OCI-LY3 (cell line): ENCODE measurements around the gene TBCK.

ENCODE experiments used
- H2AFZ ChIP-seq: fragments of 200-600, 300-600 bp; shearing (Covaris generic); 2 replicates; pipeline ENCODE4 v1.6.0; 2014; ENCODE audit warnings: antibody characterized with exemption, low read depth, low read length
- H3K27ac ChIP-seq: fragments of 200-600, 300-600 bp; sonication (generic); 2 replicates; pipeline ENCODE4 v1.5.1; 2014; ENCODE audit warnings: mild to moderate bottlenecking, low read length, moderate library complexity, mixed read lengths
- H3K27me3 ChIP-seq: fragments of 200-600, 300-600 bp; sonication (generic); 2 replicates; pipeline ENCODE4 v1.6.1; 2014; ENCODE audit warnings: low read depth, low read length, mixed read lengths
- H3K36me3 ChIP-seq: fragments of 200-600, 300-600 bp; sonication (generic); replicated peaks from 2 replicates; pipeline ENCODE3; 2014; ENCODE audit warnings: low read depth, low read length, mixed read lengths
- H3K4me1 ChIP-seq: fragments of 300-600, 200-600 bp; sonication (generic); 2 replicates; pipeline ENCODE4 v1.6.1; 2014; ENCODE audit warnings: low read length, mixed read lengths
- H3K4me2 ChIP-seq: fragments of 200-600, 300-600 bp; sonication (generic); 2 replicates; pipeline ENCODE4 v1.6.1; 2014; ENCODE audit warnings: low read length, mixed read lengths
- H3K4me3 ChIP-seq: fragments of 300-600, 200-600 bp; sonication (generic); 2 replicates; pipeline ENCODE4 v1.5.1; 2014; ENCODE audit warnings: antibody characterized with exemption, mild to moderate bottlenecking, low read length, moderate library complexity
- H3K79me2 ChIP-seq: fragments of 300-600, 200-600 bp; shearing (Covaris generic); 2 replicates; pipeline ENCODE4 v1.6.1; 2014; ENCODE audit warnings: mild to moderate bottlenecking, low read length, mixed read lengths
- H3K9ac ChIP-seq: fragments of 300-600, 200-600 bp; shearing (Covaris generic); 2 replicates; pipeline ENCODE4 v1.6.0; 2014; ENCODE audit warnings: mild to moderate bottlenecking, low read length, moderate library complexity
- H3K9me3 ChIP-seq: fragments of 200-600, 300-600 bp; shearing (Covaris generic); 2 replicates; pipeline ENCODE4 v1.6.1; 2014; ENCODE audit warnings: low read length, mixed read lengths; ENCODE audit not compliant: insufficient read depth
- H4K20me1 ChIP-seq: fragments of 200-600, 300-600 bp; sonication (generic); 2 replicates; pipeline ENCODE4 v1.6.1; 2016; ENCODE audit warnings: low read length, mixed read lengths; ENCODE audit not compliant: insufficient read depth
- CTCF ChIP-seq: fragments of 200-600, 300-600 bp; sonication (generic); IDR thresholded peaks from 2 replicates; pipeline ENCODE4 v1.5.1; 2014; ENCODE audit warnings: antibody characterized with exemption, low read length, low read depth
- EZH2phosphoT487 ChIP-seq: fragments of 200-600 bp; shearing (Covaris generic); IDR thresholded peaks from 2 replicates; pipeline ENCODE4 v1.6.1; 2018; ENCODE audit warnings: antibody characterized with exemption, mixed run types, low read depth

Gene TBCK

GRCh38 chr4:106315968-106316772, at the start of gene TBCK, which contains the start of gene AIMP1:
TSS of gene TBCK (minus strand) at chr4:106316209. CDS start at chr4:106308960, 7,249 bp downstream.
TSS of gene AIMP1 (plus strand) at chr4:106316550. CDS start at chr4:106325010, 8,460 bp downstream.
- Histone ChIP-seq H3K4me1 (peaks cover 29% of the 10 kb centered on the region), H3K9ac (peak within 1 kb of the TSS; percentile 96), H3K36me3 (peaks cover 16% of the 10 kb centered on the region), H3K4me2 (peak within 1 kb of the TSS; percentile 97), H3K27ac (peak within 1 kb of the TSS; percentile 83), H2AFZ (peak within 1 kb of the TSS; percentile 88), H3K79me2 (peaks cover 80% of the 10 kb centered on the region), H3K4me3 (peak within 1 kb of the TSS; percentile 98), H3K9me3 (no peaks in the 10 kb centered on the region), H4K20me1 (no peaks in the 10 kb centered on the region), H3K27me3 (no peaks in the 10 kb centered on the region)
- no peak for TF ChIP-seq CTCF
- no peak for TF ChIP-seq EZH2phosphoT487

- no peaks in the 10 kb centered on the region for H3K27me3 ChIP-seq
- no peaks in the 10 kb centered on the region for H3K9me3 ChIP-seq
- no peak overlapping the region for H3K9ac ChIP-seq
- no peak overlapping the region for H3K4me3 ChIP-seq
- no peaks in the 10 kb centered on the region for H3K36me3 ChIP-seq
- H3K27ac ChIP-seq: no peak overlapping the region
- H3K79me2 ChIP-seq: no peaks in the 10 kb centered on the region
- H3K4me2 ChIP-seq: no peak overlapping the region
- H2AFZ ChIP-seq: no peak overlapping the region
- H3K4me1 ChIP-seq: peaks cover 6% of the 10 kb centered on the region; the same call in 1 of the 2 replicates
- no peak for TF ChIP-seq CTCF
- no peak for TF ChIP-seq EZH2phosphoT487
- H4K20me1 ChIP-seq: no peaks in the 10 kb centered on the region
Measured at GRCh38 chr4:106365613-106366012, 49.6 kb upstream of the TBCK start.

- H3K9ac ChIP-seq: no peak overlapping the region
- H3K4me1 ChIP-seq: 0 out of 2 replicates have a peak, but pooled peaks cover 1% of the 10 kb centered on the region
- no peak for TF ChIP-seq EZH2phosphoT487
- TF ChIP-seq CTCF: no peak
- H3K9me3 ChIP-seq: no peaks in the 10 kb centered on the region
- no peaks in the 10 kb centered on the region for H4K20me1 ChIP-seq
- H2AFZ ChIP-seq: no peak overlapping the region
- H3K27me3 ChIP-seq: no peaks in the 10 kb centered on the region
- H3K36me3 ChIP-seq: no peaks in the 10 kb centered on the region
- no peak overlapping the region for H3K27ac ChIP-seq
- H3K4me2 ChIP-seq: no peak overlapping the region
- H3K4me3 ChIP-seq: no peak overlapping the region
- H3K79me2 ChIP-seq: no peaks in the 10 kb centered on the region
Measured at GRCh38 chr4:106364282-106364681, 48.3 kb upstream of the TBCK start.

GRCh38 chr4:106362086-106362825, 46.2 kb upstream of the TBCK start:
- no peaks in the 10 kb centered on the region for H3K27me3 ChIP-seq
- H3K9ac ChIP-seq: no peak overlapping the region
- H3K4me1 ChIP-seq: no peaks in the 10 kb centered on the region
- no peak overlapping the region for H3K4me2 ChIP-seq
- H3K4me3 ChIP-seq: no peak overlapping the region
- no peak for TF ChIP-seq EZH2phosphoT487
- no peak for TF ChIP-seq CTCF
- H3K79me2 ChIP-seq: no peaks in the 10 kb centered on the region
- H3K9me3 ChIP-seq: no peaks in the 10 kb centered on the region
- no peak overlapping the region for H2AFZ ChIP-seq
- no peak overlapping the region for H3K27ac ChIP-seq
- no peaks in the 10 kb centered on the region for H3K36me3 ChIP-seq
- H4K20me1 ChIP-seq: no peaks in the 10 kb centered on the region
